ENCODE measurements around the gene MYOD1. TPM values are rescaled to one million over a fixed set of nuclear protein-coding genes. Genes with fewer than 3 reads are reported as not detected.

MYOD1 gene
- total RNA-seq, 1 experiment from 2014 or later = not detected

GRCh38 chr11:17771415-17771814 is 52.0 kb downstream of the MYOD1 start:
- Histone ChIP-seq H3K27me3 (ENCODE audit: control insufficient read depth, insufficient read depth, low read length) (no peaks in the 10 kb centered on the region), H3K9me3 (ENCODE audit: control insufficient read depth, insufficient read depth, low read depth, low read length) (no peaks in the 10 kb centered on the region), H3K27ac (ENCODE audit: low read length) (no peak overlapping the region), H3K36me3 (ENCODE audit: control insufficient read depth, insufficient read depth, low read length) (no peaks in the 10 kb centered on the region), H3K4me3 (ENCODE audit: low read depth in 2 of 2, low read length in 2 of 2) (no peak overlapping the region), H3K4me1 (ENCODE audit: control insufficient read depth, insufficient read depth, low read length) (no peaks in the 10 kb centered on the region)
- ATAC-seq (no peak), DNase-seq (ENCODE audit: low read depth, low spot score) (no peak)
- no TSS peak for BruUV-seq (replicated peaks)
- intact Hi-C loops (cut with micrococcal nuclease; ENCODE audit: unreplicated experiment) (no loop called here), in situ Hi-C loops (cut with HindIII; ENCODE audit: low pct_unique_long_range_greater_than_20kb, low sequenced_read_pairs) (no loop called here)
- no peak for TF ChIP-seq SIN3A (IDR thresholded peaks at IDR 0.05; ENCODE audit: borderline replicate concordance, insufficient read depth, low read depth, low read length)
- TF ChIP-seq POLR2AphosphoS5 (IDR thresholded peaks at IDR 0.05; ENCODE audit: low read depth, low read length) = no peak
- TF ChIP-seq REST (IDR thresholded peaks at IDR 0.05; ENCODE audit: insufficient read depth in 1 of 2, low read depth in 2 of 2, low read length in 1 of 2) = no peak
- TF ChIP-seq, protein P1, sequence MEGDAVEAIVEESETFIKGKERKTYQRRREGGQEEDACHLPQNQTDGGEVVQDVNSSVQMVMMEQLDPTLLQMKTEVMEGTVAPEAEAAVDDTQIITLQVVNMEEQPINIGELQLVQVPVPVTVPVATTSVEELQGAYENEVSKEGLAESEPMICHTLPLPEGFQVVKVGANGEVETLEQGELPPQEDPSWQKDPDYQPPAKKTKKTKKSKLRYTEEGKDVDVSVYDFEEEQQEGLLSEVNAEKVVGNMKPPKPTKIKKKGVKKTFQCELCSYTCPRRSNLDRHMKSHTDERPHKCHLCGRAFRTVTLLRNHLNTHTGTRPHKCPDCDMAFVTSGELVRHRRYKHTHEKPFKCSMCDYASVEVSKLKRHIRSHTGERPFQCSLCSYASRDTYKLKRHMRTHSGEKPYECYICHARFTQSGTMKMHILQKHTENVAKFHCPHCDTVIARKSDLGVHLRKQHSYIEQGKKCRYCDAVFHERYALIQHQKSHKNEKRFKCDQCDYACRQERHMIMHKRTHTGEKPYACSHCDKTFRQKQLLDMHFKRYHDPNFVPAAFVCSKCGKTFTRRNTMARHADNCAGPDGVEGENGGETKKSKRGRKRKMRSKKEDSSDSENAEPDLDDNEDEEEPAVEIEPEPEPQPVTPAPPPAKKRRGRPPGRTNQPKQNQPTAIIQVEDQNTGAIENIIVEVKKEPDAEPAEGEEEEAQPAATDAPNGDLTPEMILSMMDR (IDR thresholded peaks at IDR 0.05) = no peak
- no peak for TF ChIP-seq TCF7L2 (IDR thresholded peaks at IDR 0.05; ENCODE audit: low read depth, low read length)
- POLR2A ChIA-PET = no interaction called here
- CTCF ChIA-PET = interaction anchor here (0.6 to 1.0 kb wide), 3 partner anchors 41 to 207 kb away, joined by 3 read pairs; no protein-coding TSS in a partner anchor

Other genes starting within 250 kb of the MYOD1 start
- 0.18 TPM for gene ABCC8, start 242.7 kb upstream of the MYOD1 start, total RNA-seq (2021; ENCODE audit: unreplicated experiment)
- not detected for gene USH1C, start 175.2 kb upstream of the MYOD1 start, total RNA-seq (2021; ENCODE audit: unreplicated experiment)
- not detected for gene OTOG, start 172.3 kb upstream of the MYOD1 start, total RNA-seq (2021; ENCODE audit: unreplicated experiment)
- 0.95 TPM for gene KCNC1, start 15.2 kb downstream of the MYOD1 start, total RNA-seq (2021; ENCODE audit: unreplicated experiment)

All from Panc1 (cell line).